GM12878 (cell line): ENCODE measurements around the gene PPP6C. TPM values are rescaled to one million over a fixed set of nuclear protein-coding genes. Genes with fewer than 3 reads are reported as not detected.

Source experiments
- ATAC-seq: fragments of 200-7000 bp; cut with Tn5 transposase; 3 replicates; pipeline ENCODE4 v1.9.1; 2020; ENCODE audit warnings: mild to moderate bottlenecking, moderate library complexity
- BruUV-seq: library from RNA; stranded (reverse); fragments of 400-500 nt; replicated peaks from 2 replicates; lab custom pipeline; 2021; lab: Mats Ljungman, UMichigan
- CTCF ChIA-PET: fragments of 300-600 bp; sonication (Branson Sonifier 250); formaldehyde crosslinking; extraction: SDS; loops from one replicate; lab custom pipeline; 2021; ENCODE audit warnings: inconsistent platforms; lab: Yijun Ruan, JAX
- POLR2A ChIA-PET: fragments of 350-600 bp; formaldehyde crosslinking; extraction: SDS; loops from one replicate; lab custom pipeline; 2021; ENCODE audit warnings: inconsistent platforms; lab: Charles Lee
- RAD21 ChIA-PET: fragments of 300-600 bp; sonication (Branson Sonifier 250); formaldehyde crosslinking; loops from one replicate; lab custom pipeline; 2023; ENCODE audit warnings: antibody characterized with exemption; ENCODE audit not compliant: unreplicated experiment; lab: Charles Lee
- SMC1A ChIA-PET: fragments of 300-600 bp; sonication (Branson Sonifier 250); formaldehyde crosslinking; loops from one replicate; lab custom pipeline; 2023; ENCODE audit not compliant: unreplicated experiment, uncharacterized antibody; lab: Charles Lee
- DNase-seq: peaks from one replicate; pipeline ENCODE4 v3.0.0-alpha.2; 2011; ENCODE audit warnings: low read depth, low spot score
- FAIRE-seq: peaks from 3 replicates; lab custom pipeline; 2011; peaks lifted over from hg19 to GRCh38; lab: Jason Lieb, UNC
- H2AFZ ChIP-seq: 2 replicates; pipeline ENCODE4 v1.6.0; 2011; ENCODE audit warnings: low read depth, low read length, control low read depth; ENCODE audit not compliant: control insufficient read depth
- H3K27ac ChIP-seq: 2 replicates; pipeline ENCODE4 v1.5.1; 2011; ENCODE audit warnings: control low read depth; ENCODE audit not compliant: control insufficient read depth, insufficient read depth
- H3K27me3 ChIP-seq, 2 experiments: replicated peaks in 1 of 2; 2 replicates each; pipeline versions ENCODE4 v1.6.0 to v1.6.1; 2011; ENCODE audit warnings: low read length in 1 of 2; ENCODE audit not compliant: control insufficient read depth in 2 of 2, insufficient read depth in 2 of 2
- H3K36me3 ChIP-seq, 2 experiments: 2 replicates each; pipeline ENCODE4 v1.5.1; 2011; ENCODE audit warnings: low read length in 1 of 2; ENCODE audit not compliant: control insufficient read depth in 2 of 2, insufficient read depth in 2 of 2
- H3K4me1 ChIP-seq: 2 replicates; pipeline ENCODE4 v1.6.1; 2011; ENCODE audit warnings: mild to moderate bottlenecking, low read length, moderate library complexity, mixed read lengths; ENCODE audit not compliant: control insufficient read depth, insufficient read depth
- H3K4me2 ChIP-seq: 2 replicates; pipeline ENCODE4 v1.6.0; 2011; ENCODE audit warnings: control low read depth; ENCODE audit not compliant: control insufficient read depth, insufficient read depth
- H3K4me3 ChIP-seq: fragments of 200-600 bp; sonication (generic); 2 replicates; pipeline ENCODE4 v1.5.1; 2016
- H3K79me2 ChIP-seq: 2 replicates; pipeline ENCODE4 v1.6.0; 2011; ENCODE audit warnings: low read length; ENCODE audit not compliant: control insufficient read depth, insufficient read depth
- H3K9ac ChIP-seq: 2 replicates; pipeline ENCODE4 v1.8.0; 2011; ENCODE audit warnings: low read length, control low read depth, mixed read lengths; ENCODE audit not compliant: control insufficient read depth, insufficient read depth
- H3K9me3 ChIP-seq: replicated peaks from 3 replicates; pipeline ENCODE4 v1.5.1; 2011; ENCODE audit warnings: mild to moderate bottlenecking, low read length; ENCODE audit not compliant: control insufficient read depth, insufficient read depth
- H4K20me1 ChIP-seq: 2 replicates; pipeline ENCODE4 v1.6.0; 2011; ENCODE audit not compliant: control insufficient read depth, insufficient read depth
- EED ChIP-seq: sonication (generic); IDR thresholded peaks from 2 replicates; pipeline ENCODE4 v1.6.1; 2016; ENCODE audit warnings: antibody characterized with exemption, low read depth
- FOXM1 ChIP-seq: IDR thresholded peaks from 2 replicates; pipeline ENCODE4 v1.6.1; 2012; ENCODE audit warnings: low read depth, mild to moderate bottlenecking, inconsistent platforms, low read length, moderate library complexity
- HDAC6 ChIP-seq: fragments of 200-600 bp; sonication (generic); IDR thresholded peaks from one replicate; pipeline ENCODE4 v1.8.0; 2017; ENCODE audit warnings: antibody characterized with exemption; ENCODE audit not compliant: unreplicated experiment
- MTA2 ChIP-seq: fragments of 450-650 bp; IDR thresholded peaks from 2 replicates; pipeline ENCODE4 v1.6.1; 2016; ENCODE audit warnings: low read depth, mild to moderate bottlenecking, moderate library complexity
- RB1 ChIP-seq: fragments of 450-650 bp; formaldehyde crosslinking; IDR thresholded peaks from 2 replicates; pipeline ENCODE4 v1.6.1; 2017; ENCODE audit warnings: mild to moderate bottlenecking, borderline replicate concordance
- RCOR1 ChIP-seq: conservative IDR thresholded peaks from 2 replicates; pipeline ENCODE4 v1.6.1; 2012; ENCODE audit warnings: low read depth, low read length, improper control_type of control experiment
- RFX5 ChIP-seq: IDR thresholded peaks from 2 replicates; pipeline ENCODE4 v1.6.1; 2011; ENCODE audit warnings: low read depth, low read length, improper control_type of control experiment
- RUNX3 ChIP-seq: IDR thresholded peaks from 2 replicates; pipeline ENCODE4 v1.6.1; 2012; ENCODE audit warnings: low read length, inconsistent platforms
- SMC3 ChIP-seq: IDR thresholded peaks from 2 replicates; pipeline ENCODE4 v1.6.1; 2011; ENCODE audit warnings: low read length, improper control_type of control experiment, borderline replicate concordance
- TCF7 ChIP-seq: IDR thresholded peaks from 2 replicates; pipeline ENCODE4 v1.6.1; 2014; ENCODE audit warnings: antibody characterized with exemption, borderline replicate concordance
- ZNF274 ChIP-seq: IDR thresholded peaks from one replicate; pipeline ENCODE4 v1.8.0; 2011; ENCODE audit not compliant: insufficient read length, insufficient read depth
- in situ Hi-C: fragments of 300-500 bp; cut with MboI; formaldehyde crosslinking; loops from 9 replicates; pipeline ENCODE4 v1.14.3; 2018; ENCODE audit warnings: mixed read lengths
- intact Hi-C: fragments of 100-400 bp; cut with micrococcal nuclease; formaldehyde crosslinking; loops from one replicate; pipeline ENCODE4 v1.14.2; 2022; ENCODE audit not compliant: unreplicated experiment
- polyA plus RNA-seq, 11 experiments: library from polyadenylated mRNA; depleted of rRNA in 4 of 11; unstranded in 6 of 11; stranded (reverse) in 5 of 11; fragments of >200 nt; fragmentation: Nextera tagmentation in 4 of 11; fragmentation: Illumina TruSeq in 1 of 11; extraction: Ambion mirVana in 4 of 11; extraction: Trizol in 1 of 11; gene quantifications; 1 replicate in 1 of 11; 2 replicates in 10 of 11; pipeline versions ENCODE4 v1.2.1 to v1.2.3, GENCODE V29; 2011 to 2016; ENCODE audit warnings: inconsistent platforms in 2 of 11, missing spikeins in 2 of 11, low read depth in 1 of 11
- total RNA-seq, 4 experiments: library from RNA; depleted of rRNA in 3 of 4; stranded (reverse); fragments of >200 nt in 3 of 4; fragmentation: Illumina TruSeq in 1 of 4; extraction: Trizol in 1 of 4; gene quantifications; 2 replicates each; pipeline versions ENCODE4 v1.2.1 to v1.2.3, GENCODE V29; 2013 to 2021
- TF ChIP-seq, protein P1 (sequence below): fragments of 450-650 bp; IDR thresholded peaks from 2 replicates; pipeline ENCODE4 v1.6.1; 2017; ENCODE audit warnings: mild to moderate bottlenecking
- TF ChIP-seq, protein P2 (sequence below): fragments of 450-650 bp; IDR thresholded peaks from 2 replicates; pipeline ENCODE4 v1.6.1; 2016; ENCODE audit warnings: mild to moderate bottlenecking

The PPP6C gene
- total and polyA plus RNA-seq, 10 of the 15 experiments (the other 5 are each of a cell fraction or from before 2014, with no cell fraction given) = 26.8 to 45.3 (median 37.1) TPM

GRCh38 chr9:125106285-125106893 lies 83.2 kb downstream of the PPP6C start:
- no peak overlapping the region for H3K4me3 ChIP-seq
- no peaks in the 10 kb centered on the region for H3K79me2 ChIP-seq
- ChIA-PET RAD21 (no interaction called here), CTCF (interaction anchor here (0.6 kb wide), 1 partner anchor 40 kb away, joined by 3 read pairs; no protein-coding TSS in a partner anchor), SMC1A (no interaction called here), POLR2A (interaction anchor here (0.6 kb wide), 1 partner anchor 41 kb away, joined by 3 read pairs; no protein-coding TSS in a partner anchor)
- no peak overlapping the region for H3K9ac ChIP-seq
- no peaks in the 10 kb centered on the region; the same call in 2 of the 3 replicates for H3K9me3 ChIP-seq
- no peaks in the 10 kb centered on the region for H4K20me1 ChIP-seq
- no peak overlapping the region for H3K27ac ChIP-seq
- no peak overlapping the region for H2AFZ ChIP-seq
- TF ChIP-seq, protein P1, sequence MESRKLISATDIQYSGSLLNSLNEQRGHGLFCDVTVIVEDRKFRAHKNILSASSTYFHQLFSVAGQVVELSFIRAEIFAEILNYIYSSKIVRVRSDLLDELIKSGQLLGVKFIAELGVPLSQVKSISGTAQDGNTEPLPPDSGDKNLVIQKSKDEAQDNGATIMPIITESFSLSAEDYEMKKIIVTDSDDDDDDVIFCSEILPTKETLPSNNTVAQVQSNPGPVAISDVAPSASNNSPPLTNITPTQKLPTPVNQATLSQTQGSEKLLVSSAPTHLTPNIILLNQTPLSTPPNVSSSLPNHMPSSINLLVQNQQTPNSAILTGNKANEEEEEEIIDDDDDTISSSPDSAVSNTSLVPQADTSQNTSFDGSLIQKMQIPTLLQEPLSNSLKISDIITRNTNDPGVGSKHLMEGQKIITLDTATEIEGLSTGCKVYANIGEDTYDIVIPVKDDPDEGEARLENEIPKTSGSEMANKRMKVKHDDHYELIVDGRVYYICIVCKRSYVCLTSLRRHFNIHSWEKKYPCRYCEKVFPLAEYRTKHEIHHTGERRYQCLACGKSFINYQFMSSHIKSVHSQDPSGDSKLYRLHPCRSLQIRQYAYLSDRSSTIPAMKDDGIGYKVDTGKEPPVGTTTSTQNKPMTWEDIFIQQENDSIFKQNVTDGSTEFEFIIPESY = no peak
- TF ChIP-seq RFX5 (no peak), RCOR1 (no peak), ZNF274 (no peak), TCF7 (no peak), RB1 (no peak), SMC3 (no peak), MTA2 (no peak), FOXM1 (no peak), RUNX3 (no peak), EED (no peak), HDAC6 (no peak)
- TF ChIP-seq, protein P2, sequence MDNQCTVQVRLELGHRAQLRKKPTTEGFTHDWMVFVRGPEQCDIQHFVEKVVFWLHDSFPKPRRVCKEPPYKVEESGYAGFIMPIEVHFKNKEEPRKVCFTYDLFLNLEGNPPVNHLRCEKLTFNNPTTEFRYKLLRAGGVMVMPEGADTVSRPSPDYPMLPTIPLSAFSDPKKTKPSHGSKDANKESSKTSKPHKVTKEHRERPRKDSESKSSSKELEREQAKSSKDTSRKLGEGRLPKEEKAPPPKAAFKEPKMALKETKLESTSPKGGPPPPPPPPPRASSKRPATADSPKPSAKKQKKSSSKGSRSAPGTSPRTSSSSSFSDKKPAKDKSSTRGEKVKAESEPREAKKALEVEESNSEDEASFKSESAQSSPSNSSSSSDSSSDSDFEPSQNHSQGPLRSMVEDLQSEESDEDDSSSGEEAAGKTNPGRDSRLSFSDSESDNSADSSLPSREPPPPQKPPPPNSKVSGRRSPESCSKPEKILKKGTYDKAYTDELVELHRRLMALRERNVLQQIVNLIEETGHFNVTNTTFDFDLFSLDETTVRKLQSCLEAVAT = no peak
- H3K4me2 ChIP-seq = no peak overlapping the region
- H3K4me1 ChIP-seq = no peaks in the 10 kb centered on the region
- intact Hi-C loops (no loop called here), in situ Hi-C loops (no loop called here)
- no peaks in the 10 kb centered on the region for H3K27me3 ChIP-seq
- DNase-seq = no peak
- no peak for FAIRE-seq
- H3K36me3 ChIP-seq = no peaks in the 10 kb centered on the region
- ATAC-seq = no peak
- no TSS peak for BruUV-seq
